COLO668 (cell line): Measurements from ENCODE around the gene SEMA5A.
"Not testable (repeated sequence)": the region's sequence is repeated elsewhere in the genome, so short reads cannot be mapped to it uniquely, and the experiment has no call there.

ENCODE experiments used
- DNase-seq: peaks from one replicate; lab custom pipeline; 2025; ENCODE audit not compliant: unreplicated experiment; lab: John Stamatoyannopoulos, UW

The SEMA5A gene

GRCh38 chr5:9375756-9376155 lies 170.1 kb downstream of the SEMA5A start:
- DNase-seq: no peak

- no peak for DNase-seq
Observed at GRCh38 chr5:9374025-9374424, 171.8 kb downstream of the SEMA5A start.

- no peak for DNase-seq
Observed at GRCh38 chr5:9373571-9373970, 172.3 kb downstream of the SEMA5A start.

- no peak for DNase-seq
Observed at GRCh38 chr5:9370256-9370655, 175.6 kb downstream of the SEMA5A start.

GRCh38 chr5:9365512-9365911 lies 180.4 kb downstream of the SEMA5A start:
- no peak for DNase-seq

- DNase-seq: no peak
Observed at GRCh38 chr5:9363449-9363848, 182.4 kb downstream of the SEMA5A start.

- DNase-seq: no peak
Observed at GRCh38 chr5:9363026-9363425, 182.8 kb downstream of the SEMA5A start.

GRCh38 chr5:9362600-9362999 lies 183.3 kb downstream of the SEMA5A start:
- no peak for DNase-seq

- DNase-seq: peak; percentile 32
Observed at GRCh38 chr5:9361835-9362234, 184.0 kb downstream of the SEMA5A start.

GRCh38 chr5:9358961-9359685 lies 186.8 kb downstream of the SEMA5A start:
- DNase-seq: no peak

- no peak for DNase-seq
Observed at GRCh38 chr5:9356351-9356825, 189.5 kb downstream of the SEMA5A start.

- no peak for DNase-seq
Observed at GRCh38 chr5:9354336-9355081, 191.4 kb downstream of the SEMA5A start.

- not testable (repeated sequence) for DNase-seq
Observed at GRCh38 chr5:9353048-9353447, 192.8 kb downstream of the SEMA5A start.

- no peak for DNase-seq
Observed at GRCh38 chr5:9351546-9351945, 194.3 kb downstream of the SEMA5A start.

GRCh38 chr5:9350301-9350797 lies 195.5 kb downstream of the SEMA5A start:
- DNase-seq: no peak

GRCh38 chr5:9348401-9348996 lies 197.4 kb downstream of the SEMA5A start:
- no peak for DNase-seq

- no peak for DNase-seq
Observed at GRCh38 chr5:9347541-9348295, 198.2 kb downstream of the SEMA5A start.

- DNase-seq: no peak
Observed at GRCh38 chr5:9347032-9347431, 198.8 kb downstream of the SEMA5A start.

GRCh38 chr5:9344751-9345240 lies 201.1 kb downstream of the SEMA5A start:
- no peak for DNase-seq

GRCh38 chr5:9343146-9343850 lies 202.6 kb downstream of the SEMA5A start:
- no peak for DNase-seq
